Mesenchymal stem cell (in vitro differentiated cells and primary cell): ENCODE data around the gene RGL2.

Source experiments
- DNase-seq: peaks from one replicate; pipeline ENCODE4 v3.0.0-alpha.2; 2013
- H2AFZ ChIP-seq: one replicate; pipeline ENCODE4 v1.6.1; 2013; ENCODE audit warnings: low read depth, mild to moderate bottlenecking, control low read depth, inconsistent platforms, low read length, moderate library complexity
- H2AK5ac ChIP-seq: 2 replicates; pipeline ENCODE4 v1.6.1; 2013; ENCODE audit warnings: low read length, moderate library complexity, mild to moderate bottlenecking, inconsistent platforms; ENCODE audit not compliant: severe bottlenecking
- H2BK120ac ChIP-seq: one replicate; pipeline ENCODE4 v1.6.1; 2013; ENCODE audit warnings: low read depth, mild to moderate bottlenecking, inconsistent platforms, low read length, moderate library complexity
- H2BK12ac ChIP-seq, 2 experiments: one replicate each; pipeline ENCODE4 v1.6.1; 2013; ENCODE audit warnings: inconsistent platforms in 2 of 2, low read length in 2 of 2, mild to moderate bottlenecking in 2 of 2, moderate library complexity in 2 of 2, control low read depth in 1 of 2
- H2BK15ac ChIP-seq: one replicate; pipeline ENCODE4 v1.6.1; 2013; ENCODE audit warnings: mild to moderate bottlenecking, low read depth, inconsistent platforms; ENCODE audit not compliant: poor library complexity, severe bottlenecking
- H2BK5ac ChIP-seq: 2 replicates; pipeline ENCODE4 v1.6.1; 2013; ENCODE audit warnings: low read depth, mild to moderate bottlenecking, low read length, control low read depth, inconsistent platforms; ENCODE audit not compliant: poor library complexity, severe bottlenecking
- H3K14ac ChIP-seq, 2 experiments: one replicate each; pipeline ENCODE4 v1.6.1; 2013; ENCODE audit warnings: inconsistent platforms in 2 of 2, low read length in 2 of 2, control low read depth in 1 of 2, mild to moderate bottlenecking in 1 of 2, moderate library complexity in 1 of 2
- H3K18ac ChIP-seq, 2 experiments: one replicate each; pipeline ENCODE4 v1.6.1; 2013; ENCODE audit warnings: inconsistent platforms in 2 of 2, low read length in 2 of 2, control low read depth in 1 of 2, low read depth in 1 of 2, mild to moderate bottlenecking in 1 of 2
- H3K23ac ChIP-seq, 2 experiments: one replicate each; pipeline ENCODE4 v1.6.1; 2013; ENCODE audit warnings: inconsistent platforms in 2 of 2, low read length in 2 of 2, mild to moderate bottlenecking in 2 of 2, moderate library complexity in 2 of 2, control low read depth in 1 of 2
- H3K27ac ChIP-seq: 2 replicates; pipeline ENCODE4 v1.5.1; 2013; ENCODE audit warnings: mild to moderate bottlenecking, moderate library complexity, low read length, control low read depth, inconsistent platforms; ENCODE audit not compliant: poor library complexity, severe bottlenecking
- H3K27me3 ChIP-seq, 2 experiments: 2 replicates each; pipeline versions ENCODE4 v1.6.1 to v1.7.0; 2013; ENCODE audit warnings: low read length in 2 of 2, mild to moderate bottlenecking in 2 of 2, moderate library complexity in 2 of 2, control low read depth in 1 of 2, inconsistent platforms in 1 of 2; ENCODE audit not compliant: control insufficient read depth in 1 of 2, insufficient read depth in 1 of 2
- H3K36me3 ChIP-seq, 2 experiments: 2 replicates each; pipeline versions ENCODE4 v1.6.1 to v1.7.0; 2013; ENCODE audit warnings: low read length in 2 of 2, control low read depth in 1 of 2, inconsistent platforms in 1 of 2, low read depth in 1 of 2, mild to moderate bottlenecking in 1 of 2; ENCODE audit not compliant: insufficient read depth in 2 of 2, control insufficient read depth in 1 of 2
- H3K4ac ChIP-seq, 2 experiments: one replicate each; pipeline ENCODE4 v1.6.1; 2013; ENCODE audit warnings: inconsistent platforms in 2 of 2, low read length in 2 of 2, mild to moderate bottlenecking in 2 of 2, moderate library complexity in 2 of 2, control low read depth in 1 of 2, low read depth in 1 of 2
- H3K4me1 ChIP-seq: 2 replicates; pipeline ENCODE4 v1.6.1; 2013; ENCODE audit warnings: low read depth, low read length, control low read depth; ENCODE audit not compliant: control insufficient read depth, insufficient read depth
- H3K4me2 ChIP-seq: 2 replicates; pipeline ENCODE4 v1.6.1; 2013; ENCODE audit warnings: low read length, mild to moderate bottlenecking, inconsistent platforms; ENCODE audit not compliant: poor library complexity, severe bottlenecking
- H3K4me3 ChIP-seq, 2 experiments: 2 replicates each; pipeline versions ENCODE4 v1.5.1 to v1.7.0; 2013; ENCODE audit warnings: low read length in 2 of 2, mild to moderate bottlenecking in 2 of 2, control low read depth in 1 of 2, low read depth in 1 of 2; ENCODE audit not compliant: insufficient read depth in 1 of 2
- H3K79me1 ChIP-seq: replicated peaks from 2 replicates; pipeline ENCODE4 v1.6.1; 2013; ENCODE audit warnings: mild to moderate bottlenecking, control low read depth, low read length, inconsistent platforms; ENCODE audit not compliant: poor library complexity, severe bottlenecking
- H3K9ac ChIP-seq: 2 replicates; pipeline ENCODE4 v1.7.0; 2013; ENCODE audit warnings: mild to moderate bottlenecking, low read length, moderate library complexity
- H3K9me3 ChIP-seq: 2 replicates; pipeline ENCODE4 v1.7.0; 2013; ENCODE audit warnings: mild to moderate bottlenecking, low read length; ENCODE audit not compliant: control insufficient read depth
- H4K8ac ChIP-seq: one replicate; pipeline ENCODE4 v1.6.1; 2013; ENCODE audit warnings: inconsistent platforms, mild to moderate bottlenecking, low read length, moderate library complexity
- H4K91ac ChIP-seq: one replicate; pipeline ENCODE4 v1.6.1; 2013; ENCODE audit warnings: mild to moderate bottlenecking, low read length, inconsistent platforms
- WGBS: methylation state at CpG from one replicate; pipeline ENCODE4 v1.1.7; 2013; ENCODE audit warnings: mixed read lengths; 5-methylcytosine and 5-hydroxymethylcytosine counted together

RGL2 gene

DNA sequence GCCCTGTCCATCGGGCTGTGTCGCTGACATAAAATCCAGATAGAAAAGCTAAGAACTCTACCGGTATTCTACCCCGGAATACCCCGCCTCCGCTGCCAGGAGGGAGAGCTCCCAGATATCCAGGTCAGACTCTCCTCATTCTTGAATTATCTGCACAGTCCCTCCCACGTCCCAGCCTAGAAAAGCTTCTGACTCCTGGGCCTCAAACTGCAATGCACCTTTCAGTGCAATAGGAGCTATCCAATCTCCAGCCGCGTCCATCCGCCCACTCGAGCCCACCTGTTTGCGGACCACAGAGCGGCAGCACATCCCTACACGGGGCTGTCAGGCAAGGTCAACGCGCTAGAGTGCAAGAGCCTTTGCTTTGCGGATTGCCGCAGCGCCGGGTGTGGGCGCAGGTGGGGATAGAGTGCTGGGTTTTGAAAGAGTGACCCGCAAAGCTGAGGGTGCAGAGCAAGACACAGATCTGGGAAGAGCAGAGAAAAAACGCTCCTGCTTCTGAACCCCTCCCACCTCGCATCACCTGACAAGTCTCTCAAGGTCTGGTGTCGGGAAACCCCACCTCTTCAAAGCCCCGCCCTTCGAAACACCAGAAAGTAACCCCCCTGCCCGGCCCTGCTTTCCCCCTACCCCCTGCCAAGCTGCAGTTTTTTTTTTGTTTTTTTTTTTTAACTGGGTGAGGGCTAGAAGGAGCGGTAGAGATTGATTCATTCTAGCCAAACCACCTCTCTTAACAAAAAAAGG, 13.8 kb upstream of the RGL2 start:
- H3K79me1 ChIP-seq = peaks cover 17% of the 10 kb centered on the region
- H3K9me3 ChIP-seq = no peaks in the 10 kb centered on the region
- peak overlapping the region; percentile 100 for H3K9ac ChIP-seq
- no peak overlapping the region for H2BK12ac ChIP-seq
- no peak overlapping the region for H2AFZ ChIP-seq
- H3K4ac ChIP-seq = peak overlapping the region in 1 of 2 experiments; percentile 54
- peak overlapping the region; percentile 45 for H2BK120ac ChIP-seq
- H3K27ac ChIP-seq = peak overlapping the region; percentile 53
- peak overlapping the region; percentile 40 for H4K8ac ChIP-seq
- WGBS = 8% methylated on average over 21 of the region's 29 CpGs
- peak; percentile 84 for DNase-seq
- H3K4me3 ChIP-seq = peak overlapping the region; percentile 73 to 100
- H3K36me3 ChIP-seq = peaks cover 24 to 35% of the 10 kb centered on the region in 2 experiments
- peaks cover 29% of the 10 kb centered on the region for H3K4me1 ChIP-seq
- no peaks in the 10 kb centered on the region for H3K27me3 ChIP-seq
- peak overlapping the region in 1 of 2 experiments; percentile 95 for H3K14ac ChIP-seq
- H4K91ac ChIP-seq = peak overlapping the region; percentile 54
- H2BK5ac ChIP-seq = no peak overlapping the region
- H3K18ac ChIP-seq = peak overlapping the region; percentile 16 to 85
- no peak overlapping the region for H2BK15ac ChIP-seq
- H3K4me2 ChIP-seq = peak overlapping the region; percentile 98
- H3K23ac ChIP-seq = peak overlapping the region in 1 of 2 experiments; percentile 84
- H2AK5ac ChIP-seq = no peak overlapping the region

GRCh38 chr6:33306356-33306755, 7.6 kb upstream of the RGL2 start:
- H3K4me1 ChIP-seq = no peaks in the 10 kb centered on the region
- H3K18ac ChIP-seq = no peak overlapping the region
- peaks cover 35 to 65% of the 10 kb centered on the region in 2 experiments for H3K36me3 ChIP-seq
- H3K27me3 ChIP-seq = no peaks in the 10 kb centered on the region
- 81% methylated on average over 4 of the region's 4 CpGs for WGBS
- H2AFZ ChIP-seq = no peak overlapping the region
- H3K9ac ChIP-seq = no peak overlapping the region
- H3K4me2 ChIP-seq = no peak overlapping the region
- H4K8ac ChIP-seq = no peak overlapping the region
- no peak for DNase-seq
- no peak overlapping the region for H2AK5ac ChIP-seq
- H4K91ac ChIP-seq = no peak overlapping the region
- no peak overlapping the region for H3K4me3 ChIP-seq
- H3K27ac ChIP-seq = no peak overlapping the region
- no peak overlapping the region for H3K14ac ChIP-seq
- peaks cover 23% of the 10 kb centered on the region for H3K79me1 ChIP-seq
- H2BK15ac ChIP-seq = no peak overlapping the region
- H3K23ac ChIP-seq = no peak overlapping the region
- H2BK5ac ChIP-seq = no peak overlapping the region
- no peak overlapping the region for H2BK12ac ChIP-seq
- H2BK120ac ChIP-seq = no peak overlapping the region
- no peak overlapping the region for H3K4ac ChIP-seq
- H3K9me3 ChIP-seq = no peaks in the 10 kb centered on the region

- H3K14ac ChIP-seq = no peak overlapping the region
- no peak overlapping the region for H3K4me3 ChIP-seq
- no peak overlapping the region for H3K18ac ChIP-seq
- H3K27me3 ChIP-seq = no peaks in the 10 kb centered on the region
- no peak overlapping the region for H2BK5ac ChIP-seq
- H2AK5ac ChIP-seq = no peak overlapping the region
- peaks cover 29 to 61% of the 10 kb centered on the region in 2 experiments for H3K36me3 ChIP-seq
- H3K9me3 ChIP-seq = no peaks in the 10 kb centered on the region
- peaks cover 23% of the 10 kb centered on the region for H3K79me1 ChIP-seq
- H3K23ac ChIP-seq = no peak overlapping the region
- H3K27ac ChIP-seq = no peak overlapping the region
- H3K4me2 ChIP-seq = no peak overlapping the region
- H2BK12ac ChIP-seq = no peak overlapping the region
- H4K91ac ChIP-seq = no peak overlapping the region
- no peak for DNase-seq
- H3K4ac ChIP-seq = no peak overlapping the region
- peaks cover 2% of the 10 kb centered on the region for H3K4me1 ChIP-seq
- WGBS = 90% methylated on average over 8 of the region's 8 CpGs
- no peak overlapping the region for H2BK15ac ChIP-seq
- H3K9ac ChIP-seq = no peak overlapping the region
- H4K8ac ChIP-seq = no peak overlapping the region
- no peak overlapping the region for H2AFZ ChIP-seq
- H2BK120ac ChIP-seq = no peak overlapping the region
Observed at GRCh38 chr6:33305052-33305451, 6.3 kb upstream of the RGL2 start.

DNA sequence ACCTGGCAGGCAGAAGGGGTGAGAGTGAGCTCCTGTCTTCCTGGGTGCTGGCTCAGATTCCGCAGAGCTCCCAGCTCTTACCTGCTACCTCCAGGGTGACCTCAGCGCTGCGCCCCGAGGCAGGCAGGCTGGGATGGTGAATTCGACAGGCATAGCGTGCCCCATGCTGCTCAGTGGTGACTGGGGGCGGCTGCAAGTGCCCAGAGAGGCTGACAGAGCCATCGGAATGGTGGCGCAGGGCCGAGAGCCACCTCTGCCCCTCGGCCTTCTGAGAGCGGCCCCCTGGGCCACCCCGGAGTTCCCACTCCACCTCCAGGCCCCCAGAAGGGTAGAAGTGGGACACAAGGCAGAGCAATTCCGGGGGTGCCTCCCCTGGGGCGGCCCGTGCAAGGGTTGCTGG, 5.5 kb upstream of the RGL2 start:
- no peak overlapping the region for H3K9ac ChIP-seq
- no peak overlapping the region for H3K23ac ChIP-seq
- no peak overlapping the region for H2BK15ac ChIP-seq
- no peak overlapping the region for H2AFZ ChIP-seq
- H3K4me3 ChIP-seq = no peak overlapping the region
- no peak overlapping the region for H2BK5ac ChIP-seq
- H3K4ac ChIP-seq = no peak overlapping the region
- no peak overlapping the region for H2AK5ac ChIP-seq
- H3K27ac ChIP-seq = no peak overlapping the region
- no peak for DNase-seq
- H3K4me1 ChIP-seq = peaks cover 5% of the 10 kb centered on the region
- peaks cover 29 to 58% of the 10 kb centered on the region in 2 experiments for H3K36me3 ChIP-seq
- no peak overlapping the region for H4K91ac ChIP-seq
- no peaks in the 10 kb centered on the region for H3K27me3 ChIP-seq
- H4K8ac ChIP-seq = no peak overlapping the region
- H3K9me3 ChIP-seq = no peaks in the 10 kb centered on the region
- no peak overlapping the region for H2BK12ac ChIP-seq
- H3K79me1 ChIP-seq = peaks cover 23% of the 10 kb centered on the region
- H2BK120ac ChIP-seq = no peak overlapping the region
- no peak overlapping the region for H3K4me2 ChIP-seq
- no peak overlapping the region for H3K18ac ChIP-seq
- 98% methylated on average over 16 of the region's 16 CpGs for WGBS
- H3K14ac ChIP-seq = no peak overlapping the region
